OCI-LY7 (cell line): ENCODE data around the gene MANBA.

ENCODE experiments used
- CTCF ChIP-seq: fragments of 200-600 bp; sonication (generic); conservative IDR thresholded peaks from 2 replicates; pipeline ENCODE4 v1.5.1; 2014; ENCODE audit warnings: mild to moderate bottlenecking, antibody characterized with exemption, low read length, moderate library complexity, mixed read lengths
- EZH2phosphoT487 ChIP-seq: fragments of 200-600 bp; sonication (generic); IDR thresholded peaks from 2 replicates; pipeline ENCODE4 v1.6.1; 2018; ENCODE audit warnings: low read depth, borderline replicate concordance, mild to moderate bottlenecking, mixed run types, antibody characterized with exemption, low read length, moderate library complexity, mixed read lengths

- TF ChIP-seq CTCF (no peak), EZH2phosphoT487 (no peak)
These were observed 49.8 kb downstream of the MANBA start for GRCh38 chr4:102710986-102711385.
